Measurements from ENCODE around the gene EXOSC7.
"Not testable (repeated sequence)": the region's sequence is repeated elsewhere in the genome, so short reads cannot be mapped to it uniquely, and the experiment has no call there.

The EXOSC7 gene

DNA sequence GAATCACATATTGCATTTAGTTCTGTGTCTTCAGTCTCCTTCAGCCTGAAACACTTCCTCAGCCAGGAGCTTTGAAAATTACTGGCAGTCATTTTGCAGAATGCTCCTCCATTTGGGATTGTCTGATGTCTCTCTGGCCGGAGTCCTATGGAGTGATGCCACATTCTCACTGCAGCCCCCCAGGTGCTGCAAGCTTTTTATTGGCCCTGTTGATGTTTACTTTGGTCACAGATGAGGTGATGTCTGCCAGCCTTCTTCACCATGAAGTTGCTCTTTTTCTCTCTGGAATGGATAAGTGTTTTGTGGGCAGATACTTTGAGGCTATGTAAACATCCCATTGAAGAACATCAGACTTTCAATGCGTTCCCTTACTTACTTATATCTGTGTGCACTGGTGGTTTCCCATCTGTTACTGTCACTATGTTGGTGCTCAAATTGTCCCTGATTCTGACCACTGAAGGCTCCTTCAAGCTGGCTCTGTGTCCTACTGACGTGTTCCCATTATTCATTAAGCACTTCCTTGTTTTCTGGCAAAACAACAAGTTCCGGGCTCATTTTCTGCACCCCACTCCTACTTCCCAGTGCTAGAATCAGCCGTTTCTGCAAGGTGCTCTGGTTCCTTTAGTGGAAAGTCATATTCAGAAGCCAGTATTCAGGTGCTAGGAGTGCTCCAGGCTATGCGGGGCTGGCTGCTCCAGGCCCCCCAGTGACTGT lies 48.7 kb downstream of the EXOSC7 start:
- DNase-seq: no peak
- ATAC-seq: no peak

DNA sequence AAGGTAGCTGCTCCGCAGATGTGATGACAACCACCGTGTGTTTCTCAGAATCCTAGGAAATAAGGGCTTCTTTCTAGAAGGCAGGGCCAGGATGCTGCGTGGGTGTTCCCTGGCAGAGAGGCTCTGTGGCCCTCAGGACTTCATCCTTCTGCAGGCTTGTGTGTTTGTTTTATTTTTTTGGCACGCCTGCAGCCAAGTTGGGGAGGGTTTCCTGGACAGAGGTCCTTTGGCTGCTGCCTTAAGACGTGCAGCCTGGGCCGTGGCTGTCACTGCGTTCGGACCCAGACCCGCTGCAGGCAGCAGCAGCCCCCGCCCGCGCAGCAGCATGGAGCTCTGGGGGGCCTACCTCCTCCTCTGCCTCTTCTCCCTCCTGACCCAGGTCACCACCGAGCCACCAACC lies 50.0 kb downstream of the EXOSC7 start, which contains the start of gene CLEC3B:
TSS of gene CLEC3B (plus strand) at position 266 of the 400 bp plus-strand sequence. CDS start at position 326, 60 bp downstream.
- no peak for DNase-seq
- no peak for ATAC-seq

DNA sequence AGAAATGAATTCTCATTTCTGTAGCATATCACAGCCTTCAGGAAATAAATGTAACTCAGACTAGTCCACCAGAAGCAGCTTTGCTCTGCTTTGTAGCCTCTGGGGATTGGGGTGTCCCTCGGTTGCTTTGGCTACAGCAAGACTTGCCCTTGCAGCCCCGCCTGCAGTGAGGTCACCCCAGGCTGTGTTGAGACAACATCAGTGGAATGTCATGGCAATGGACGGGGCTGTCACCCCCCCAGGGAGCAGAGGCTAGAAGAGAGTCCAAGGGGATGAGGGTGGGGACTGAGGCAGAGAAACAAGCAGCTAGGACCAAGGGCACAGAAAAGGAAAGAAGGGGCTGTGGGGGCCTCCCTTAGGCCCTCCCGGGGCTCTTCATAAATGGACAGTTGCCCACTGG lies 50.9 kb downstream of the EXOSC7 start:
- no peak for ATAC-seq

DNA sequence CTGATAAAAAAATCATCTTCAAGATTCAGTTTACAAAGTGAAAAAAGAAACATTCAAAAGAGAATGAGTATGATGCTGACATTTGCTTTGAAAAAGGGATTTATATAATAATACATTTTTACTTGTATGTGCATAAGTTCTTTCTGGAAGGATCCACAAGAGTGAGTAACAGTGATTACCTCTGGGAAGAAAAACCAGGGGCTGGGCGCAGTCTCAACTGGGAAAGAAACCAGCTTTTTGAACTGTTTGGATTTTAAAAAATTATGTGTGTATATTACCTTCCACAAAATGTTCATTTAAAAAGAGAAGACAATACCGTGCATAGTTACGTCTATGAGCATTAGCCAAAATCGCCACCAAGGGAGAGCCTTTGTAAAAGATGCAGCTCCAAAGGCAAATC lies 51.4 kb downstream of the EXOSC7 start:
- no peak for DNase-seq
- no peak for ATAC-seq

More for the DNA sequence above, 50.9 kb downstream of the EXOSC7 start:
- no peak for DNase-seq

DNA sequence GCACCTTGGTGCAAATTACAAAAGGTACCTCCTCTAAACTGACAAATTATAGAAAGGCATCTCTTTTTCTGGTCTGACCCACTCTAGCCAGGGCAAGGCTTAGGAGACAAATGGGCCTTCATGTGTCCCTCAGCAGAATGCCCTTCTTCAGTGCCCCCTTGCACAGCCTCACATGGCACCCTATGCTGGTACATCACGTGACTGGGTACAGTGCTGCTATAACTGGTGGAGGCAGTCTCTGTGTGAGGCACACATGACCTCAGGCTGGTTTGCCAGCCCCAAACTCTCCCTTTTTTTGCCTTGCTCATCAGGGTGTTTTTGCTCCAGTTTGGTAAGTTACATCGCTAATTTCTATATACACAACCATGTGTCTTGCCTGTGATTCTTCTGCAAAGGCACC lies 53.2 kb downstream of the EXOSC7 start:
- ATAC-seq: no peak

DNA sequence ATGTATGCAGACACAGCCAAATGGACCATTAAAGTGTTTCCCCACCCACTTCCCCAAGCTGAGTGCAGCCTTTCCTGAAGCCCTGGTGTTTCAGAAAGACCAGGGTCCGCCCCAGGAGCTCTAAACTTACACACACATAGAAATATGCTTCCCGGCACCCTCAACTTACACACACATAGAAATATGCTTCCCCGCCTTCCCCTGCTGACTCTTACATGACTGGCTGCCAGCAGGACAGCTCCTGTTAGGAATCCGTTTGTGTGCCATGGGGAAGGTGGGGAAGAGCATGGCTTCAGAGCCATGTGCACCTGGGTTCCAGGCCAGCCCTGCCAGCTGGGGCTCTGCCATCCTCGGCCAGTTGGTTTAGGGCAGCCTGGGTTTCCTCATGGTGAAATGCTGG lies 53.6 kb downstream of the EXOSC7 start:
- ATAC-seq (no peak), DNase-seq (no peak)

More for the DNA sequence above, 53.2 kb downstream of the EXOSC7 start:
- no peak for DNase-seq

DNA sequence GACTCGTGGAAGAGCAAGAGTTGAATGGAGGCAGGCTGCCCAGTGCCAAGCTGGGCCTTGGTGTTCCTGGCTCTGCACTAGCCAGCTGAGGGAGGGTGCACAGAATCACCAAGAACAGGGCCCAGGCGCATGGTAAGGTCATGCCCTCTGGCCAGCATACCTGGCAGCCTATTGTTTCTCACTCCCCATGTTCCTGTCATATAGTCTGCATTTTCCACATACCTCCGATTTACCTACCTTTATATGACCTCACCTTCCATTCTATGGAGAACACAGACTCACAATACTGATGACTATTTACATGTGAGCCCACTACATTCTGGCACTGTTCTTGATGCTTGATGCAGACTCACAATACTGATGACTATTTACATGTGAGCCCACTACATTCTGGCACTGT lies 55.5 kb downstream of the EXOSC7 start:
- DNase-seq (no peak), ATAC-seq (no peak)

DNA sequence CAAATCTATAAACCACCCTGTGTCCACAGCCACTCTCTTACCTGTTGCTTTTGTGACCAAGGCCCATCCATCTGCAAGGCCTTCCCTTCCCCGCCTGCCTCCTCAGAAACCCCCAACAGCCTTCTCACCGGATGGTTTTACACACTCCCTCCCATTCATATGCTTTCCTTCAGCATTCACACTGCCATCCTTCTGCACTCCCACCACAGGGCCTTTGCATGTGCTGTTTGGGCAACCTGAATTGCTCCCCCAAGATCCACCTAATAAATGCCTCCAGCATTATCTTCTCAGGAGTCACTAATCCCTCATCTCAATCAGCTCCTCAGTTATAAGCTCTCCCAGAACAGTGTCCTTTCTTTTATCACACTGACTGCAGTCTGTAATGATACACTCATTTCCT lies 56.1 kb downstream of the EXOSC7 start:
- ATAC-seq: no peak

DNA sequence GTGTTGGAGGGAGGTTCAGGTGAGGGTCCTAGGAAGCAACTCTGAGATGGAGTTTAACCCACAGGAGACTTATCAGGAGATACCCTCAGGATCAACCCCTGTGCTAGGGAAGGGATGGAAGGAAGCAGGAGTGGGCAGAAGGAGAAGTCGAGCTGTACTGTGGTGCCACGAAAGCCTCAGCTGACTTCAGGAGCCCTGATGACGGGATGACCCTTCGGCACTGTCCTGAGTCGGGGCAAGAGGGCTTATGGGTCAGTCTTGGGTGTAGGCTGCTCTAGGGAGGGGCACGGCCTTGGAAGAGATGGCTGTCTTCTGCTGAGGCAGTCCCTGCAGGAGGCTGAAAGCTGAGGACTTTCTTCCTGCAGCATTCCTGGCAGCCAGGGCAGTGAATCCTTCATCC lies 57.7 kb downstream of the EXOSC7 start:
- ATAC-seq (no peak), DNase-seq (no peak)

More for the DNA sequence above, 56.1 kb downstream of the EXOSC7 start:
- no peak for DNase-seq

DNA sequence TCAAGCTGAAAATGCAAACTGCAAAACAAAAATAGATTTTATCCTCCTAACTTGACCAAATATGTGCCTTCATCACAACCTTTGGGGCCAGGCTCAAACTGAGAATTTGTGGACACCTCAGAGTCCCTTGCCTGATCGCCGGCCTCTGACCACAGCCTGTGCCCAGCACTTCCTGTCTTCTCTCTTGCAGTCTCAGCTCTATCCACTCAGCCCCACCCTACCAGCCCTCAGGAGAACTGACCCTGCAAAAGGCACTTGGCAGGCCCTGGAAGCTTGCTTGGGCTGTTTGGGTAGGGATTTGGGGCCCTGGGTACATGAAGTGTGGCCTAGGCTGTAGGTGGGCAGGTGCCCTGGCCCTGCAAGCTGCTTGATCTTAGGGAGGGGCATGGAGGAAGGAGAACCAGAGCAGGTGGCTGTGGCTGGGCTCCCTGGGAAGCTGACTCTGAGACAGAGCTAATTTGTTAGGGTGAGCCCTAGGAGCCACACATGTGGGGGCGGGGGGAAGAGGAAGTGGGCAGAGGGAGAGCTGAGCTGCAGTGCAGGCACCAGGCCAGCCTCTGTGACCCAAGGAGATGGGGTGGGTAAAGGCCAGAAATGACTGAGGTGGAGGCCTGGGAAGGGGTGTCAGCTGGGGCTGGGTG lies 58.7 kb downstream of the EXOSC7 start:
- peak; percentile 50 for DNase-seq
- ATAC-seq: peak; percentile 15

DNA sequence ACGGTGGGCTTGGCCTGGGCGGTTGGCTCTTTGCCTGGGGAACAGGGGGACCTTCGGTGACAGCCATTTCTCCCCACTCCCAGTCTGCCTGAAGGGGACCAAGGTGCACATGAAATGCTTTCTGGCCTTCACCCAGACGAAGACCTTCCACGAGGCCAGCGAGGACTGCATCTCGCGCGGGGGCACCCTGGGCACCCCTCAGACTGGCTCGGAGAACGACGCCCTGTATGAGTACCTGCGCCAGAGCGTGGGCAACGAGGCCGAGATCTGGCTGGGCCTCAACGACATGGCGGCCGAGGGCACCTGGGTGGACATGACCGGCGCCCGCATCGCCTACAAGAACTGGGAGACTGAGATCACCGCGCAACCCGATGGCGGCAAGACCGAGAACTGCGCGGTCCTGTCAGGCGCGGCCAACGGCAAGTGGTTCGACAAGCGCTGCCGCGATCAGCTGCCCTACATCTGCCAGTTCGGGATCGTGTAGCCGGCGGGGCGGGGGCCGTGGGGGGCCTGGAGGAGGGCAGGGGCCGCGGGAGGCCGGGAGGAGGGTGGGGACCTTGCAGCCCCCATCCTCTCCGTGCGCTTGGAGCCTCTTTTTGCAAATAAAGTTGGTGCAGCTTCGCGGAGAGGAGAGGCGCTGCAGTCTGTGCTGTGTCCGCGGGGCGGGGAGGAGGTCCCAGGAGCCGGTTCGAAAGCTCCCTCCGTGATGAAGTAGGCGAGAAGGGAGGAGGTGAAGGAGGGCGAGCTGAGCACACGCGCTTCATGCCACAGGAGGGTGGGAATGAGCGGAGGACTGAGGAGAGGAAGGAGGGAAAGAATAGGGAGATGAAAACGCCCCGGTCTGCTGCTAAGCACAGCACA lies 59.6 kb downstream of the EXOSC7 start:
- ATAC-seq: no peak

DNA sequence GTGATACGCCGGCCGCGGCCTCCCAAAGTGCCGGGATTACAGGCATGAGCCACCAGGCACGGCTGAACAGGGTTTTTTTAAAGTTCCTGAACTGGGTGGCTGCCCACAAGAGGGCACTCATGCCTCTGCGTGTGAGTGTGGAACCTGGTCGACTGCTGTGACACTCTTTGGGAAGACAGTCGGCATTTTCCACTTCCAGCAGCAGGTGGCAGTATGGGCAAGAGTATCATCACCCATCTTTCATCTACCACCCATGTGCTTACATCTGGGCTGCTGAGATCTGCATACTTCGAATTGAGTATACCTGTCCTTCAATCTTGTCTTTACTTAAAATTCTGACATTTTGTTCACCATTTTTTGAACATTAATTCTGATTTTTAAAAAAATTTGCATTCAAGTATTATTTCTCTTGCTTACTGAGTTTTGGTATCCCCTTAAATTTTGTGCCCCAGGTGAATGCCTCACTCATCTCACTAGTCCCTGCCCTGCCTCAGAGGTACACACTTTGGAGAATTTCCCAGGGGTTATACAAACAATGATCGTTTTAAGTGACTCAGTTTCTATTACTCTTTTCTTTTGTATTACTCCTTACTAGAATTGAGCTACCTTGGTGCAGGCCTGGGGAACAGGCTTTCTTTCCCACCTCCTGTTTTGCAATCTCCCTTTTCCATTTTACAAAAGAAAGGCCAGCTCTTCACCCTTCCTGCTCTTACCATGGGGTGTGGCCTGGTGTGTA lies 61.8 kb downstream of the EXOSC7 start:
- DNase-seq: peak; percentile 89
- peak; percentile 87 for ATAC-seq

More for the DNA sequence above, 59.6 kb downstream of the EXOSC7 start:
- peak; percentile 27 for DNase-seq

DNA sequence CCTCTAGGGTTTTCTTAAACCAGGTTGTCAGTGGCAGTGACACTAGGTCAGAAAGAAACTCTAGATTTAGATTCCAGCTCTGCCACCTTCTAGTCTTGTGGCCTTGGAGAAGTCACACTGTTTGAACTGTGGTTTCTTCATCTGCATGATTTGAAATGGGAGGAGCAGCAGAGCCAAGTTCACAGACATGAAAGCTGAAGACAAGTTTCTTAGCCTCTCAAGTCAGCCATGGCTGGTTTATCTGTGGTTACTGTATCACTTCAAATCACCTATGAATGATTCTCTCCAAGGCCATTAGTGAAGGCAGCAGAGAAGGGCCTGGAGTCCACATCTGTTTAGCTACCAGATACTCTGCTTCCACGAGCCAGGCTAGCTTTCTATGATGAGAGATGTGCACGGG lies 65.6 kb downstream of the EXOSC7 start:
- DNase-seq: no peak
- ATAC-seq: no peak

DNA sequence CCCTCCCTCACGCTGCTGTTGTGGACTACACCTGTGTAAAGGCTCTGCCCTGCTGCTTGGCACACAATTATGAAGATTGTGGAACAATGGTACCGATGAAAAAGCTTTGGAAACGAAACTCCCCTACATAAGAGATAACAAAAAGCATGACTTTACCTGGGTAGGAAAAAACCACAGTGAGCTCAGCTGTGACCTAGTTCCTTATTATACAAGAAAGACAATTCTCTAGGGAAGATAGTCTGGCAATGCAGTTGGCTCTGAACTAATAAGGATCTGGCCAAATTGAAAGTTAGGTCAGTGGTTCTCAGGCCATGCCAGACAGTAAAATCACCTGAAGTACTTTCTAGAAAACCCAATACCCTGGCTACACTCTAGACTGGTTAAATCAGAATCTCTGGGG lies 66.1 kb downstream of the EXOSC7 start:
- ATAC-seq: no peak
- no peak for DNase-seq

DNA sequence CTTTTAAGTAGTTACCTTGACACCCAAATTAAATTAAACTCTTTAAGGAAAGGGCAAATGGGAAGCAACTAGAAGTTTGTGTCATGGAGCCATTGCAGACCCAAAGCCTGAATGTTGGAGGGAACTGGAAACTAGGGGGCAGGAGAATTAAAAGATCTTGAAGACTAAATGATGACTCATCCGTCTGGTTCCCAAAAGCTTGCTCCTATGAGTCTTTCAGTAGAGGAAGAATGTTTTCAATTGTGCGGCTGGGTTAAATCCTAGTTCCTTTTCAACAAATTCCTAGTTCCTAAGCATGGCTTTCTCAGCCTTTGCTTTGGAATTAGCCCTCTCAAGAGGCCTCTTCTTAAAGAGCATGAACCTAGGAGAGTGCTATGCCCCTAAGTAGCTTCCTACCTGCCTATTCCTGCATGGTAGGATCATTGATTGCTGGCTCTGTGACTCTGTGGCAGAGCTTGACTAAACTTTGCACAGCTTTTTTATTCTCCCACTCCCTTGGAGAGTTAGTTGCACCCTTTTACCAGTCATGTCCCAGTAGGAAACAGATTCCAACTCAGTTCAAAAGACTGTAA lies 67.8 kb downstream of the EXOSC7 start:
- no peak for DNase-seq
- no peak for ATAC-seq

DNA sequence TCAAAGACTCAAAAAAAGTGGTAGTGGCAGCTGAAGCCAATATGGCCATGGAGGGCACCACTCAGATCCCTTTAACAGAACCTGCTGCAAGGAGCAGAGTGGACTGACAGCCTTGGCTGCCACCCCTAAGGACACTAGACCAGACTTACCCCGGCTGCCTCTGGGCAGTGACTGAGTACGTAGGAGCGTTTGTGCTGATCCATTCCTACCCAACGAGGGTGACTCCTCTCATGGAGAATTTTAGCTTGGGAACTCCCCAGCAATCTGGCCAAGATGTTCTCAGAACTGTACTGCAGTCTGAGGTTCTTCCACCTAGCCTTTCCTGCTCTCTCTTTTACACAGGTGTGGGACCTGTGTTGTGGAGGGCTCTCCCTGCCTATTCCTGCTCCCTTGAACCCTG lies 72.2 kb downstream of the EXOSC7 start:
- no peak for DNase-seq
- ATAC-seq: no peak

DNA sequence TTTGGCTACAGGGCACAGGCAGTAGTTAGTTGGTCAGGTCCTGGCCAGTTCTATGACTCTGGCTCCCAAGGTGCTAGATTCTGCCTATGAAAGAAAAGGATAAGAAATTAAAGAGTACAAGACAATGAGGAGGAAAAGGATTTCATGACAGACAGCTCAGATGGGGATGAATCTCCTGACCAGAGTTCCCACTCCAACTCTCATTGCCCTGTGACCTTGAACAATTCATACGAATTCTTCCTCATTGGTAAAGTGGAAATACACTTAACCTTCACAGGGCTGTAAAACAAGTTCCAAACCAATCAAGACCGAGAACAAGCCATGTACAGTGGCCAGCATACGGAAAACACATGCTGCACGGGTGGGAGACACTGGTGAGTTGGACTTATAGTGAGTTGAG lies 73.8 kb downstream of the EXOSC7 start:
- DNase-seq: no peak

DNA sequence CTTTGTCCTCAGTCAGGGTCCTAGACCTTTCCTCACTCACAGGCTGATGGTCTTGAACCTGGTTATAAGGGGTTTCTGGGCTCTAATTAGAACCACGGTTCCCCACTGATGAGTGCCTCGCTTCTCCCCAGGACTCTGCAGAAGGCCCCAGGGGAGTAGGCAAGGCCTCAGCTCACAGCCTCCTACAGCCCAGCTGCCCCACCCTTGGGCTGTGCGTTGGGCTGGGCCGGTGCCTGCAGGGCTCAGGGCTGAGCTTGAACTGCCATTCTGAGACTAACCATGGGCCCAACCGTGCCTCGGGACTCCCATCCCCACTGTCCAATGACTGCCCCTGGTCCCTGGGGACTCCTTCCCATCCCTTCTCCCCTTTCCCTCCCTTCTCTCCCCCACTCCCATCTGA lies 75.6 kb downstream of the EXOSC7 start:
- DNase-seq: no peak
- no peak for ATAC-seq

More for the DNA sequence above, 73.8 kb downstream of the EXOSC7 start:
- ATAC-seq: no peak

DNA sequence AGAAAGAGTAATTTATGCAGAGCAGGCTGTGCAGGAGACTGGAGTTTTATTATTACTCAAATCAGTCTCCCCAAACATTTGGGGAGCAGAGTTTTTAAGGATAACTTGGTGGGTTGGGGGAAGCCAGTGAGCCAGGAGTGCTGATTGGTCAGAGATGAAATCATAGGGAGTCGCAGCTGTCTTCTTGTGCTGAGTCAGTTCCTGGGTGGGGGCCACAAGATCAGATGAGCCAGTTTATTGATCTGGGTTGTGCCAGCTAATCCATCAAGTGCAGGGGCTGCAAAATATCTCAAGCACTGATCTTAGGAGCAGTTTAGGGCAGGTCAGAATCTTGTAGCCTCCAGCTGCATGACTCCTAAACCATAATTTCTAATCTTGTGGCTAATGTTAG lies 77.8 kb downstream of the EXOSC7 start:
- ATAC-seq: not testable (repeated sequence)

DNA sequence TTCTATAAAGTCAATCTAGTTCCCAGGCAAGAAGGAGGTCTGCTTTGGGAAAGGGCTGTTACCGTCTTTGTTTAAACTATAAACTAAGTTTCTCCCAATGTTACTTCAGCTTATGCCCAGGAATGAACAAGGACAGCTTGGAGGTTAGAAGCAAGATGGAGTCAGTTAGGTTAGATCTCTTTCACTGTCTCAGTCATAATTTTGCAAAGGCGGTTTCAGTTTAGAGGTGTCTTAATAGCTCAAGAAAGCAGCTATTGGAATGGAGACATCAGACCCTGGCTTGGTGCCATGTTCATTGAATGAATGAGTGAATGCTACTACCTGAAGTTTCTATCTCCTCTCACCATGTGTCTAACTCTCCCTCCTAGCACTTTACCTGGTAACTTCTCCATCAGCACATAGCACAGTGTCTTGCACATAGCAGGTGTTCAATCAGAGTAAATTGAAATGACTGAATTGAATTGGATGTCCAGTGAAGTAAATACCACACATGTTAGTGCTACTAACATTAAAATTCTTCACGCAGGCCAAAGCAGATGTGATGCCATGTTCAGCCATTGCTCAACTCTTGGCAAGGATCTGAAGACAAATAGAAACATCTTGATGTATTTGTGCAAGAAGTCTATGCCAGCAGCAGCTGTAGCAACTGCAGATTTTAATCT lies 78.3 kb downstream of the EXOSC7 start:
- ATAC-seq: no peak

More for the DNA sequence above, 77.8 kb downstream of the EXOSC7 start:
- DNase-seq: not testable (repeated sequence)

DNA sequence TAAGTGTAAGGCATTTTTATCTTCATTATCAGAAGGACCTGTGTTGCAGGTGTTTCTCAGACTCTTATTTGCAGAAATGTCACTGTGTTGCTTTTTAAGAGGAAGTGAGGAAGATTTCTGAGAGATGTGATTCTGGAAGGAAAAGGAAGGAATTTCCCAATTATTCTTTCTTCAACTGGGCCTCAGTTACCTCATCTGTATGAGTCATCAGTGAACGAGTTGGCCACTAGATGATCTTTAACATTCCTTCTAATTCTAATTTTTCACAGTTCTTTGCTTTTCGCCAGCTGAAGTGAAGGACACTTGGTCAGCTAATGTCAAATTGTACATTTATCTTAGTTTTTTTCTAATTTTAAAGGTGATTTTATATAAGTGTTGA lies 79.0 kb downstream of the EXOSC7 start:
- DNase-seq (no peak), ATAC-seq (no peak)

More for the DNA sequence above, 78.3 kb downstream of the EXOSC7 start:
- DNase-seq: no peak
